ENCODE measurements around the gene PTH2.
A peak's percentile ranks its signal among the peaks of the same experiment; 100 is the strongest.

PTH2 gene

GRCh38 chr19:49409441-49410029 lies 13.7 kb downstream of the PTH2 start:
- peak in 1 of 2 experiments; percentile 35 for DNase-seq

- no peak for DNase-seq
Observed at GRCh38 chr19:49408816-49409440, 14.3 kb downstream of the PTH2 start.

- no peak for DNase-seq
Observed at GRCh38 chr19:49407482-49408015, 15.7 kb downstream of the PTH2 start.

DNA sequence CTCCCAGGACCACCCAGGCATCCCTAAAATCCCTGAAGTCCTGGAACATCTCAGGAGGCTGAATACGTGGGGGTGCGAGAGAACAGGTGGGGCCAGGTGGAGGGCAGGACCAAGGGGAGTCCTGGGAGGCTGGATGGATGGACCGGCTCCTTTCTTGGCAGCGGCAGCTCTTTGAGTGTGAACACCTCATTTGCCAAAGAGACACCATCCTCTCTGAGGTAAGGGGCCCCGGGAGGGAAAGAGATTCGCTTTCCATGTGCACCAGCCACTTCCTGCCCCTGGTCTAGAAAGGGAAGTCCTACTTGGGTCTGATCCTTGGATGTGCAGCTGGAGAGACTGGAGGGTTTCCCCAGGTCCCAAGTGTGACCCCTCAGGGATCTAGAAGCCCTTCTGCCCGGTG lies 16.2 kb downstream of the PTH2 start:
- no peak for DNase-seq

DNA sequence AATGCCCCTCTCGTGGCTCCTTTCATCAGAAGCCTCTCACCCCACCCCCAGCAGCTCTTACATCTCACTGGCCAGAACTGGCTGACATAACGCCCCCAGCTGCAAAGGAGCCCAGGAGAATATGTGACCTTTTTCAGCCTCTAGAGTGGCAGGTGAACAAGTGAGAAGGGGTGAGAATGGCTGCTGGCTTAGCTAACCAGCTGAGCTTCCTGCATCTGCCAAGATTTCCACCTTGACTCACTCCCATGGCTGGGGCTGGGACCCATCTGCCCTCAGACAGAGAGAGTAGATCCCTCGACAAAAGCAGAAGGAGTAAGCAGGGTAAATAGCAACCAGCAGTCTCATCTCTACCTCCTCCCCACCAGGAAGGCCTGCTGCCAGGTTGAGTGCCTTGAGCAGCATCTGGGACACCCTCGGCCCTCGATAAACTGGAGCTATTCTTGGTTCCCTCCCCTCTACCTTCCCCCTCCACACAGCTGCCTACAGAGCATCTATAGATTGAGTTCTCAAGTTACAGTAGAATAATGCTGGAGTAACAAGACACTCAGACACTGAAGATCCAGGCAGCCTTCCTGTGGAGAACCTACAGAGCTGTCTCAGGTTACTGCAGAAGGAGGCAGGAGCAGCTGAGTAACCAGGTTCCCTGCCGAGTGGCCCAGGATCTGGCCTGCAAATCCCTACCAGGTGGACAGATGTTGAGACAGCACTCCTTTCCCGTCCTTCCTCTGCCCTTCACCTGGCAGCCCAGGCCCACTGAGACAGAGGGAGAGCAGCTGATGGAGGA lies 19.6 kb downstream of the PTH2 start:
- DNase-seq = no peak

DNA sequence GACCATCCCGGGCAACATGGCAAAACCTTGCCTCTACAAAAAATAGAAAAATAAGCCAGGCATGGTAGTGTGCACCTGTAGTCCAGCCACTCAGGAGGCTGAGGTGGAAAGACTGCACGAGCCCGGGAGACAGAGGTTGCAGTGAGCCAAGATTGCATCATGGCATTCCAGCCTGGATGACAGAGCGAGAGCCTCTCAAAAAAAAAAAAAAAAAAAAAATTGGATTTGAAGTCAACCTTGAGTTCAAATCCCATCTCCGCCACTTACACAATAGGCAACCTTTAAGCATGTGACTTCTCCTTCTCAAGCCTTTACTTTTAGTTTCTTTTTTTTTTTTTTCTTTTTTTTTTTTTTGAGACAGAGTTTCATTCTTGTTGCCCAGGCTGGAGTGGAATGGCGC lies 23.2 kb downstream of the PTH2 start:
- DNase-seq = no peak

DNA sequence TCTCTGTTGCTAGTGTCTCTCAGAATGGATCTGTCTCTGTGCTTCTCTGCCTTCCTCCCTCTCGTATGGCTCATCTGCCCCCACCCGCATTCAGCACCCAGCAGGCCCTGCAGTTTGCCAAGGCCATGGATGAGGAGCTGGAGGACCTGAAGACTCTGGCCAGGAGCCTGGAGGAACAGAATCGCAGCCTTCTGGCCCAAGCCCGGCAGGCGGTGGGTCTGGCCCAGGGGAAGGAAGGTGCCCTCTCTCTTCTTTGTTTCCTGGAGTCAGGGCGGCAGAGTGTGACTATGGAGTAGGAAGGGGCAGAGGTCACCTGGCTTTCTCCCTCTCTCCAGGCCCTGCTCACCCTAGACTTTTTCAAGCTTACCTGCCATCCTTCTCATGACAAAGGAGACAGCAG lies 24.3 kb downstream of the PTH2 start:
- no peak for DNase-seq

DNA sequence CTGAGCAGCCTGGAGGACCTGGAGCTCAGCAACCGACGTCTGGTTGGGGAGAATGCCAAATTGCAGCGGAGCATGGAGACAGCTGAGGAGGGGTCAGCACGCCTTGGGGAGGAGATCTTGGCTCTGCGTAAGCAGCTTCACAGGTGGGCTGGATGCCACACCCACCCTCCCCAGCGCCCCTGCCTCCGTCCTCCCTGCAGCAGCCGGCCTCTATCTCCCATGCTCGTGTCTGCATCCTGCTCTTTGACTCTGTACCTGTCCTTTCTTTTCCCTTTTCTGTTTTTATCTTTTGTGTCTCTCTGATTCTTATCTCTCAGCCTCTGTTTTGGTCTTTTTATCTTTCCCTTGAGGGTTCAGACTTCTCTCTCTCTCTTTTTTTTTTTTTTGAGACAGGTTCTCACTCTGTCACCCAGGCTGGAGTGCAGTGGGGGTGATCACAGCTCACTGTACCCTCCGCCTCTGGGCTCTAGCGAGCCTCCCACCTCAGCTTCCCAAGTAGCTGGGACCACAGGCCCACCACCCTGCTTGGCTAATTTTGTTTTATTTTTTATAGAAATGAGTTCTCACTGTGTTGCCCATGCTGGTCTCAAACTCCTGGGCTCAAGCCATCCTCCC lies 25.1 kb downstream of the PTH2 start:
- no peak for DNase-seq

DNA sequence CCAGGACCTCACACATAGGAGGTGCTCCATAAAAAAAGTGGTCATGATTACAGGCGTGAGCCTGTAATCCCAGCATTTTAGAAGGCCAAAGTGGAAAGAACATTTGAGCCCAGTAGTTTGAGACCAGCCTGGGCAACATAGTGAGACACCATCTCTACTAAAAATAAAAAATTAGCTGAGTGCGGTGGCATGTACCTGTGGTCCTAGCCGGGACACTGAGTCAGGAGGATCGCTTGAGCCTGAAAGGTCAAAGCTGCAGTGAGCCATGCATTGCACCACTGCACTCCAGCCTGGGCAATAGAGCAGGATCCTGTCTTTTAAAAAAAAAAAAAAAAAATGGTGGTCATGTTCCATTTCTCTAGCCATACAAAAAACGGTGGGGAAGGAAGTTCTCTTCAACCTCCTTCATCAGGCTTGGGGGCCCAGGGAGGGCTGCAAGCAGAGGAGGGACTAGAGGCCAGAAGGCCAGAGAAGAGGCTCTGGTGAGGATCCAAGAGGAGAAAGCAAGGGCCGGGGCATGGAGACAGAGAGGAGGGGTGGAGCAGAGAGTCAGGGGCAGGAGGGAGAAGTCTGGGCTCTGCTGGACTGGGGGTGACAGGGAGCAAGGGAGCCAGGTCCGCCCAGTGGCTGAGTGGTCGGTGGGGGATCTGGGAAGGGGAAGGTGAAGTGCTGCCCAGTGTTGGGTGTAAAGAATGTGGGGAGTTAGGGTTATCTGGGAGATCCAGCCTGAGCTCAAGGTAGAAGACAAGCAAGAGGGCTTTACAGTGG lies 26.3 kb downstream of the PTH2 start:
- no peak for DNase-seq

- no peak for DNase-seq
Observed at GRCh38 chr19:49395581-49396407, 27.4 kb downstream of the PTH2 start.

DNA sequence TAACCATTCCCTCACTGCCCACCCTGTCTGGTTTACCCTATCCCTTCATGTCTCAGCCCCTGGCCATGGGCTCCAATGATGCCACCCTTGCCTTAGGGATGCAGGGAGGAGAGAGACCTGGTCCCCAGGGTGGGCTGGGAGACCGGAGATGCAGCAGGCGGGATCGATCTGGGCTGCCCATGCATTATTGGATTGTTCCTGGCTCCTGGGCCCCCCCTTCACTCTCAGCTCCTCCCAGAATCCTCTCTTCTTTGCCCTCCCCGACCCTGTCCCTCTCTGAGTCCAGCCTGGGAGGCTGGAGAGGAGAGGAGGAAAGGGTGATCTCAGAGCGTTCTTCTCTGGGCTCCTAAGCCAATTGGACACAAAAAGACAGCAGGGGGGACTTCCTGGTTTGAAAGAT lies 29.4 kb downstream of the PTH2 start:
- DNase-seq = no peak

DNA sequence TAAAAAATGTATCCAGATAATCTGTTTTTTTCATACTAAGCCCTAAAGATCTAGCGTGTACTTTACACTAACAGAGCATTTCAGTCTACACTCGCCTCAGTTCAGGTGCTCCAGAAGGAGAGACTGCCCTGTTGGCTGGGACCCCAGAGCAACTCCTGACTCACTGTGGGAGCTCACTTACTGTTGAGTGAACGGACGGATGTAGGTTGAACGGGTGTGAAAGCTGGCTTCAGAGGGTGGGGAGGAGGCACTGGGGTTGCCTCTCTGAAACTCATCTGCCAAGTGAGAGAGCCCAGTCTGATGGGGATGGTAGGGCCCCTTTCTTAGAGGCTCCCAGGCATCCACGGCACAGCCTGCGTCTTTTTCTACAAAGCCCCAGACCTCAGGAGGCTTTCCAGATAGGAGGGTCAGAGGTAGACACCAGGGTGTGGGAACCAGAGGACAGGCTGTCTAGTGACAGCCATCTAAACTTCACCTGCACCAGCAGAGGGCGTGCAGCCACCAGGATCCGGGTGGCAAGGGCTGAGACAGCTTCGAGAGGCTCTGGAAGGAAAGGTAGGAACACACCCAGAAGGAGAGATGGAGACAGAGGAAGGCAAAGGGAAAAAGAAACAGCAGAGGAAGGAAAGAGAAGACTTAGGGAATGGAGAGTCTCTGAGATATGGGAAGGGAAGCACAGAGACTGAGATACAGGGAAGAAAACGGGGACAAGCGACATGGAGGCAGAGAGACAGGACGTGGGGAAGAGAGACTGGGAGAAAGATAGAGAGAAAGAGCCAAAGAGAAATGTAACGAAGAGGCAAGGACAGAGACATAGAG lies 31.5 kb downstream of the PTH2 start:
- DNase-seq = peak; percentile 80 to 84

GRCh38 chr19:49390929-49391359 lies 32.3 kb downstream of the PTH2 start:
- DNase-seq = no peak

- DNase-seq = no peak
Observed at GRCh38 chr19:49390131-49390928, 32.9 kb downstream of the PTH2 start.

DNA sequence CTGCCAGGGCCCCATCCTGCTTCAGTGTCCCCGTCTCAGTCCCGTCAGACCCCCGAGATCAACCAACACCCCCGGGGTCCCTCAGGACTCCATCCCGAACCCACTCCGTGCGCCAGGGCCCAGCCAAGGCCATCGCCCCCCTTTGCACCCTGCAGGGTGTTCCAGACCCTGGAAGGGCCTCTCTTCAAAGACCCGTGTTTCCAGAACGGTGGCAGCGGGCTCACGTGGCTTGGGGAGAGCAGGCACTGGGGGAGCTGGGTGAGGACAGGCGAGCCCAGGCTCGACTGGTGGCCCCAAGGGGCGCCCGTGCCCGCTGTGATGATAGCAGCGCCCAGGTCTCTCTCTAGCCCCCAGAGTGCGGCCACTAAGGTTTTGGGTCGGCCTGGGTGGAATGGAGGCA lies 33.8 kb downstream of the PTH2 start:
- DNase-seq = no peak

DNA sequence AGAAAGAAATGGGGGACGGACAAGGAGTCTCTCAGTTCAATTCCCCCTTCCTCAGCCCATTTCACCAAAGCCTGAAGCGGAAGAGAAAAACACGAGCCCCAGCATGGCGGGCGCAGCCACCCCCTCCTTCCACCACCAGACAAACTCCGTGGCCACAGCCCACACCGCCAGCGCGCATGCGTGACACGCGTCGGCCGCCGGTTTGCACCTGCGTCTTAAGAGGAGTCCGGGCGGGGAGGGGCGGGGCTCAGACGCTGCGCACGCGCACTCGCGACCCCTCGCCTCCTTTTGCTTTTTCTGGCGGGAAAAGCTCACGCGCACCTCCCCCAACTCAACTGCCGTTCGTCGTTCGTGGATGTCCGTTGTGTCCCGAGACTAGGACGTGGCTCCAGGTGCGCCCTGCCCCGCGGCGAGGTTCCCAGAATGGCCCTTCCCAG lies 35.3 kb downstream of the PTH2 start, which contains the start of gene KASH5:
KASH5 (plus strand) TSS at position 314 of the 437 bp plus-strand sequence. CDS start 2,635 bp downstream, outside the sequence.
- peak; percentile 80 to 81 for DNase-seq

DNA sequence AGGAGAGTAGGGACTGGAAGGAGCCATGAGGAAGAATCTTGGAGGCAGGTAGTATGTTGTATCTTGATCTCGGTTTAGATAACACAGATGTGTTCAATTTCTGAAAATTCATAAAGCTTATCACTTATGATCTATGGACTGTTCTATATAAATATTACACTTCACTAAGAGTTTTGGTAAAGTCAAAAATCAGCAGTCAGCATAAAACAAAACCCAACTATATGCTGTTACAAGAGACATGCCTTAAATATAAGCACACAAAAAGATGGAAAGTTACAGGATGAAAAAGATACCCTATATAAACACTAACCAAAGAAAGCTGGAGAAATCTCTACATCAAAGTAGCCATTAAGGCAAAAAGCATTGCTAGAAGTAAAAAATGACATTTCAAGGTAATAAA lies 39.6 kb downstream of the PTH2 start:
- no peak for DNase-seq

GRCh38 chr19:49382639-49383038 lies 40.6 kb downstream of the PTH2 start:
- DNase-seq = no peak

DNA sequence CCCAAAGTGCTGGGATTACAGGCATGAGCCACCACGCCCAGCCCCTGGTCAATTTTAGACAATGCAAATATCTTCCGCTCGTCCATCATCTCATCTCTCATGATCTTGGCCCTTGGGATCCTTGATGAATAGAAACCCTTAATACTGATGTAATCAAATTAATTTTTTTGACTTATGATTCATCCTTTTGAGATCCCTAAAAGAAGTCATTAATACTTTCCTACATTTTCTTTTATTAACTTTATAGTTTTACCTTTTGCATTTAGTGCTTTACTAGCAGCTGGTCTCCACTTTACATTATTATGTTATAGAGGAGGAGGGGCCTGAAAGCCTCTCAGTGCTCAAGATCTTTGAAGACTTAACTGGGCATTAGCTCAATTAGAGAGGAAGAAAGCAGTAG lies 42.9 kb downstream of the PTH2 start:
- DNase-seq = no peak

DNA sequence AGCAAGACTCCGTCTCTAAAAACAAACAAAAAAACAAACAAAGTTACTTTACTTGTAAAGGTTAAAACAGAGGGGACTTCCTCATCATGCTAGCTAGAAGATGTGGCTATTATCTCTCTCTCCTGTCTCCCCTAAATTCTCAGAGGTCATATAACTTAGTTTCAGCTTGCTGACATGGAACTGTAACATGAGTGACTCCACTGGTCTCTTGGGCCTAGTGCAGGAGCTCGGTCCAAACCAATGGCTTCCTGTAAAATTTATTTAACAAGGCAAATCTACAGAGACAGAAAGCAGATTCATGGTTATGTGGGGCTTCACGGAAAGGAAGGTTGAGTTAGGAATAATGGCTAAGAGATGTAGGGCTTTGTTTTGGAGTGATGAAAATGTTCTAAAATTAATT lies 44.7 kb downstream of the PTH2 start:
- no peak for DNase-seq

All from activated CD4-positive, alpha-beta T cell treated with anti-CD3 and anti-CD28 coated beads, Interleukin-2, amount 50 U/mL, for 48 hours (primary cell).